ENCODE results near the gene GRN. TPM values are rescaled to one million over a fixed set of nuclear protein-coding genes. Genes with fewer than 3 reads are reported as not detected.
A peak's percentile ranks its signal among the peaks of the same experiment; 100 is the strongest.
"Not testable (repeated sequence)": the region's sequence is repeated elsewhere in the genome, so short reads cannot be mapped to it uniquely, and the experiment has no call there.

GRN gene
- total and polyA plus RNA-seq, 2 of the 13 experiments (the other 11 are each of a cell fraction or from before 2014, with no cell fraction given): 86.6 to 143 TPM

- TF ChIP-seq FOXK1 (CRISPR knock-in tag; IDR thresholded peaks at IDR 0.05; ENCODE audit: borderline replicate concordance, low read depth): peak; percentile 70
- peak; percentile 30; the same call in 1 of the 2 replicates for TF ChIP-seq ZNF264 (CRISPR knock-in tag; IDR thresholded peaks at IDR 0.05)
- 0 out of 2 replicates have a peak, but pooled peaks have one; percentile 47 for TF ChIP-seq ARNT2 (CRISPR knock-in tag; IDR thresholded peaks at IDR 0.05; ENCODE audit: low read depth)
- TF ChIP-seq ZFP82 (CRISPR knock-in tag; IDR thresholded peaks at IDR 0.05; ENCODE audit: borderline replicate concordance): 0 out of 2 replicates have a peak, but pooled peaks have one; percentile 47
- peak; percentile 36; the same call in 1 of the 2 replicates for TF ChIP-seq TOE1 (CRISPR knock-in tag; IDR thresholded peaks at IDR 0.05)
- 0 out of 2 replicates have a peak, but pooled peaks have one; percentile 44 for TF ChIP-seq TAF1 (CRISPR knock-in tag; IDR thresholded peaks at IDR 0.05)
- TF ChIP-seq ZNF605 (CRISPR knock-in tag; IDR thresholded peaks at IDR 0.05): peak; percentile 88
- TF ChIP-seq ZNF556 (CRISPR knock-in tag; IDR thresholded peaks at IDR 0.05; ENCODE audit: borderline replicate concordance): peak; percentile 33; the same call in 1 of the 2 replicates
- TF ChIP-seq POGZ (CRISPR knock-in tag; IDR thresholded peaks at IDR 0.05): peak; percentile 96
- TF ChIP-seq ZNF691 (CRISPR knock-in tag; IDR thresholded peaks at IDR 0.05; ENCODE audit: borderline replicate concordance, low read depth): peak; percentile 27; the same call in 1 of the 2 replicates
- TF ChIP-seq FOXP4 (CRISPR knock-in tag; IDR thresholded peaks at IDR 0.05): peak; percentile 58
- TF ChIP-seq DR1 (CRISPR knock-in tag; IDR thresholded peaks at IDR 0.05): peak; percentile 67
- TF ChIP-seq ETV5 (CRISPR knock-in tag; IDR thresholded peaks at IDR 0.05; ENCODE audit: borderline replicate concordance): 0 out of 2 replicates have a peak, but pooled peaks have one; percentile 10
- peak; percentile 95 for TF ChIP-seq ZBTB38 (CRISPR knock-in tag; IDR thresholded peaks at IDR 0.05)
- TF ChIP-seq MIER2 (CRISPR knock-in tag; IDR thresholded peaks at IDR 0.05): 0 out of 2 replicates have a peak, but pooled peaks have one; percentile 25
- TF ChIP-seq HNF4G (IDR thresholded peaks at IDR 0.05; ENCODE audit: borderline replicate concordance, low read depth, low read length): not testable (repeated sequence)
- TF ChIP-seq HNF4G (CRISPR knock-in tag; IDR thresholded peaks at IDR 0.05; ENCODE audit: borderline replicate concordance, low read depth): 0 out of 2 replicates have a peak, but pooled peaks have one; percentile 15
- TF ChIP-seq POLR2AphosphoS5 (IDR thresholded peaks at IDR 0.05; ENCODE audit: low read depth, low read length): peak; percentile 77
- TF ChIP-seq ZBTB7B (CRISPR knock-in tag; IDR thresholded peaks at IDR 0.05): peak; percentile 31; the same call in 1 of the 2 replicates
- peak; percentile 54; the same call in 1 of the 2 replicates for TF ChIP-seq GMEB1 (CRISPR knock-in tag; IDR thresholded peaks at IDR 0.05; ENCODE audit: borderline replicate concordance)
- peak; percentile 53; the same call in 1 of the 2 replicates for TF ChIP-seq THAP11 (CRISPR knock-in tag; IDR thresholded peaks at IDR 0.05)
- TF ChIP-seq KDM2A (CRISPR knock-in tag; IDR thresholded peaks at IDR 0.05; ENCODE audit: borderline replicate concordance, low read depth): peak; percentile 55
These were observed 24.4 kb downstream of the GRN start (continued) for GRCh38 chr17:44369414-44370023.
